HepG2 (cell line): ENCODE results near the gene IFITM10.

Experiments used
- CTCF ChIP-seq: sonication (generic); formaldehyde crosslinking; IDR thresholded peaks from 2 replicates; pipeline ENCODE4 v1.5.0; 2020; ENCODE audit warnings: mild to moderate bottlenecking, missing genetic modification reagents, moderate library complexity
- ELF4 ChIP-seq: sonication (generic); formaldehyde crosslinking; IDR thresholded peaks from 2 replicates; pipeline ENCODE4 v1.5.0; 2020; ENCODE audit warnings: missing genetic modification reagents, mild to moderate bottlenecking, moderate library complexity, borderline replicate concordance
- FOSL2 ChIP-seq: sonication (generic); formaldehyde crosslinking; IDR thresholded peaks from 2 replicates; pipeline ENCODE4 v1.4.0; 2020; ENCODE audit warnings: missing genetic modification reagents
- HINFP ChIP-seq: sonication (generic); formaldehyde crosslinking; IDR thresholded peaks from 2 replicates; pipeline ENCODE4 v1.4.0; 2020; ENCODE audit warnings: low read depth, mild to moderate bottlenecking, missing genetic modification reagents
- HOMEZ ChIP-seq: IDR thresholded peaks from 2 replicates; pipeline ENCODE4 v1.6.1; 2016; ENCODE audit warnings: low read depth
- IRF9 ChIP-seq: sonication (generic); formaldehyde crosslinking; IDR thresholded peaks from 2 replicates; pipeline ENCODE4 v1.8.0; 2022; ENCODE audit warnings: missing genetic modification reagents, mild to moderate bottlenecking, borderline replicate concordance
- MAFK ChIP-seq, 2 experiments: IDR thresholded peaks in 1 of 2; conservative IDR thresholded peaks in 1 of 2; 2 replicates each; pipeline ENCODE4 v1.6.1; 2011; ENCODE audit warnings: improper control_type of control experiment in 2 of 2, low read length in 2 of 2
- MAZ ChIP-seq, 2 experiments: sonication (generic) in 1 of 2; formaldehyde crosslinking in 1 of 2; IDR thresholded peaks; 2 replicates each; pipeline versions ENCODE4 v1.5.0 to v1.6.1; 2012 to 2020; ENCODE audit warnings: low read depth in 2 of 2, mild to moderate bottlenecking in 2 of 2, borderline replicate concordance in 1 of 2, improper control_type of control experiment in 1 of 2, low read length in 1 of 2, missing genetic modification reagents in 1 of 2, moderate library complexity in 1 of 2
- MLX ChIP-seq: IDR thresholded peaks from 2 replicates; pipeline ENCODE4 v1.6.1; 2016
- POLR2A ChIP-seq, 2 experiments: IDR thresholded peaks; 2 replicates each; pipeline ENCODE4 v1.6.1; 2011; ENCODE audit warnings: low read depth in 2 of 2, low read length in 2 of 2, mild to moderate bottlenecking in 1 of 2, moderate library complexity in 1 of 2; ENCODE audit not compliant: insufficient read depth in 1 of 2
- SIN3A ChIP-seq: IDR thresholded peaks from 2 replicates; pipeline ENCODE4 v1.6.1; 2011; ENCODE audit warnings: low read depth, mild to moderate bottlenecking, control low read depth, low read length, borderline replicate concordance
- SNAPC5 ChIP-seq: sonication (generic); formaldehyde crosslinking; IDR thresholded peaks from 2 replicates; pipeline ENCODE4 v1.8.1; 2023; ENCODE audit warnings: mild to moderate bottlenecking, missing genetic modification reagents, borderline replicate concordance
- ZSCAN31 ChIP-seq: sonication (generic); formaldehyde crosslinking; IDR thresholded peaks from 2 replicates; pipeline ENCODE4 v1.5.0; 2020; ENCODE audit warnings: low read depth, mild to moderate bottlenecking, missing genetic modification reagents

- TF ChIP-seq HINFP (CRISPR knock-in tag), result no peak
- TF ChIP-seq HOMEZ (CRISPR knock-in tag), result no peak
- no peak for TF ChIP-seq CTCF
- TF ChIP-seq MAZ (IDR thresholded peaks at IDR 0.05; ENCODE audit: borderline replicate concordance, low read depth, low read length), result no peak
- TF ChIP-seq MAZ (CRISPR knock-in tag; IDR thresholded peaks at IDR 0.05; ENCODE audit: low read depth), result no peak
- TF ChIP-seq FOSL2, result no peak
- TF ChIP-seq SNAPC5, result no peak
- no peak for TF ChIP-seq POLR2A (IDR thresholded peaks at IDR 0.05; ENCODE audit: insufficient read depth in 1 of 2, low read depth in 2 of 2, low read length in 2 of 2)
- TF ChIP-seq ELF4 (CRISPR knock-in tag), result no peak
- TF ChIP-seq MLX (CRISPR knock-in tag), result no peak
- TF ChIP-seq SIN3A, result no peak
- TF ChIP-seq MAFK (conservative IDR thresholded peaks at IDR 0.05 in 1 of 2, IDR thresholded peaks at IDR 0.05 in 1 of 2; ENCODE audit: low read length in 2 of 2), result no peak
- no peak for TF ChIP-seq ZSCAN31 (CRISPR knock-in tag)
- TF ChIP-seq IRF9 (CRISPR knock-in tag), result no peak
Measured at GRCh38 chr11:1780700-1781592, 30.6 kb upstream of the IFITM10 start.
